NT2/D1 (cell line): ENCODE results near the gene TMPRSS11B.

Experiments used
- SUZ12 ChIP-seq: IDR thresholded peaks from 2 replicates; pipeline ENCODE4 v1.6.1; 2011; ENCODE audit not compliant: insufficient read length, insufficient read depth; ENCODE audit errors: extremely low read depth
- ZNF274 ChIP-seq: IDR thresholded peaks from 2 replicates; pipeline ENCODE4 v1.6.1; 2011; ENCODE audit warnings: mild to moderate bottlenecking, low read depth, low read length

GRCh38 chr4:68249434-68249833 is 3.9 kb upstream of the TMPRSS11B start:
- no peak for TF ChIP-seq SUZ12
- TF ChIP-seq ZNF274, result no peak
